ENCODE results near the gene TPPP3.

DNA sequence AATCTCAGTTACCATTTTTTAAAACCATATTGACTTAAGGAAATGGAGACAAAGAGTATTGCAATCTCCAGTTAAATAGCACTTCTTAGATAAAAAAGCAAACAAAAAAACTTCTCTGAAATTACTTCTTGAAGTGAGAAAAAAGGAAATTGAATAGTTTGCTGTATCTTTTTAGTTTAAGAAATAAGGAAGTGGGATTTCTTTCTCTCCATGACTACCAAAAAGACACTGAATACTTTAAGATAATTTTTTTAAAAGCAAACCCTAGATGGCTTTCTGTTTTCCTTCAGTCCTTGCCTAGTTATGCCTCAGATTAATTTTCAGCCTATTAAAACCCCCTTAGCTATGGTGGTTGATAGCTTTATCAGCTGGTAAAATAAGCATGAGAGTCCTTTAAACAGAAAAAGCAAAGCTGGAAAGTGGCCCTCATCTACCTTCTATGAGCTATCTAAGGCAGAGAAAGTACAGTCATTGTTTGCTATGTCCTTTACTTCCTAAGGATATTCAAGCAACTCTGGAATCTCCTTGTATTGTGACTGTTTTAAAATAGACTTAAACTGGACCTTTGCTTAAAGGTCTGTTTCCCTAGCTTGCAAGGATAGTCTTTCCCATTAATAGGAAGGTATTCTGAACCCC is 28.6 kb downstream of the TPPP3 start:
- TF ChIP-seq, protein P1, sequence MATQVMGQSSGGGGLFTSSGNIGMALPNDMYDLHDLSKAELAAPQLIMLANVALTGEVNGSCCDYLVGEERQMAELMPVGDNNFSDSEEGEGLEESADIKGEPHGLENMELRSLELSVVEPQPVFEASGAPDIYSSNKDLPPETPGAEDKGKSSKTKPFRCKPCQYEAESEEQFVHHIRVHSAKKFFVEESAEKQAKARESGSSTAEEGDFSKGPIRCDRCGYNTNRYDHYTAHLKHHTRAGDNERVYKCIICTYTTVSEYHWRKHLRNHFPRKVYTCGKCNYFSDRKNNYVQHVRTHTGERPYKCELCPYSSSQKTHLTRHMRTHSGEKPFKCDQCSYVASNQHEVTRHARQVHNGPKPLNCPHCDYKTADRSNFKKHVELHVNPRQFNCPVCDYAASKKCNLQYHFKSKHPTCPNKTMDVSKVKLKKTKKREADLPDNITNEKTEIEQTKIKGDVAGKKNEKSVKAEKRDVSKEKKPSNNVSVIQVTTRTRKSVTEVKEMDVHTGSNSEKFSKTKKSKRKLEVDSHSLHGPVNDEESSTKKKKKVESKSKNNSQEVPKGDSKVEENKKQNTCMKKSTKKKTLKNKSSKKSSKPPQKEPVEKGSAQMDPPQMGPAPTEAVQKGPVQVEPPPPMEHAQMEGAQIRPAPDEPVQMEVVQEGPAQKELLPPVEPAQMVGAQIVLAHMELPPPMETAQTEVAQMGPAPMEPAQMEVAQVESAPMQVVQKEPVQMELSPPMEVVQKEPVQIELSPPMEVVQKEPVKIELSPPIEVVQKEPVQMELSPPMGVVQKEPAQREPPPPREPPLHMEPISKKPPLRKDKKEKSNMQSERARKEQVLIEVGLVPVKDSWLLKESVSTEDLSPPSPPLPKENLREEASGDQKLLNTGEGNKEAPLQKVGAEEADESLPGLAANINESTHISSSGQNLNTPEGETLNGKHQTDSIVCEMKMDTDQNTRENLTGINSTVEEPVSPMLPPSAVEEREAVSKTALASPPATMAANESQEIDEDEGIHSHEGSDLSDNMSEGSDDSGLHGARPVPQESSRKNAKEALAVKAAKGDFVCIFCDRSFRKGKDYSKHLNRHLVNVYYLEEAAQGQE (IDR thresholded peaks at IDR 0.05; ENCODE audit: insufficient replicate concordance, low read depth): no peak
- TF ChIP-seq, protein P2, sequence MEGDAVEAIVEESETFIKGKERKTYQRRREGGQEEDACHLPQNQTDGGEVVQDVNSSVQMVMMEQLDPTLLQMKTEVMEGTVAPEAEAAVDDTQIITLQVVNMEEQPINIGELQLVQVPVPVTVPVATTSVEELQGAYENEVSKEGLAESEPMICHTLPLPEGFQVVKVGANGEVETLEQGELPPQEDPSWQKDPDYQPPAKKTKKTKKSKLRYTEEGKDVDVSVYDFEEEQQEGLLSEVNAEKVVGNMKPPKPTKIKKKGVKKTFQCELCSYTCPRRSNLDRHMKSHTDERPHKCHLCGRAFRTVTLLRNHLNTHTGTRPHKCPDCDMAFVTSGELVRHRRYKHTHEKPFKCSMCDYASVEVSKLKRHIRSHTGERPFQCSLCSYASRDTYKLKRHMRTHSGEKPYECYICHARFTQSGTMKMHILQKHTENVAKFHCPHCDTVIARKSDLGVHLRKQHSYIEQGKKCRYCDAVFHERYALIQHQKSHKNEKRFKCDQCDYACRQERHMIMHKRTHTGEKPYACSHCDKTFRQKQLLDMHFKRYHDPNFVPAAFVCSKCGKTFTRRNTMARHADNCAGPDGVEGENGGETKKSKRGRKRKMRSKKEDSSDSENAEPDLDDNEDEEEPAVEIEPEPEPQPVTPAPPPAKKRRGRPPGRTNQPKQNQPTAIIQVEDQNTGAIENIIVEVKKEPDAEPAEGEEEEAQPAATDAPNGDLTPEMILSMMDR (IDR thresholded peaks at IDR 0.05; ENCODE audit: insufficient read depth, low read length): no peak
- TF ChIP-seq POLR2AphosphoS5 (IDR thresholded peaks at IDR 0.05; ENCODE audit: low read depth) (no peak), SPI1 (IDR thresholded peaks at IDR 0.05; ENCODE audit: borderline replicate concordance, low read depth) (peak; percentile 80)

Data from HL-60 (cell line).